PC-9 (cell line): Measurements from ENCODE around the gene ZYG11B. TPM values are rescaled to one million over a fixed set of nuclear protein-coding genes. Genes with fewer than 3 reads are reported as not detected.
"Not testable (repeated sequence)": the region's sequence is repeated elsewhere in the genome, so short reads cannot be mapped to it uniquely, and the experiment has no call there.

Experiments
- BruUV-seq: library from RNA; stranded (reverse); fragments of 400-500 nt; replicated peaks from 2 replicates; lab custom pipeline; 2021; lab: Mats Ljungman, UMichigan
- CTCF ChIA-PET: fragments of 300-600 bp; sonication (Branson Sonifier 250); formaldehyde crosslinking; loops from one replicate; lab custom pipeline; 2022; ENCODE audit warnings: antibody characterized with exemption; lab: Charles Lee
- POLR2A ChIA-PET: fragments of 300-600 bp; sonication (Branson Sonifier 250); formaldehyde crosslinking; loops from one replicate; lab custom pipeline; 2022; ENCODE audit warnings: antibody characterized with exemption; ENCODE audit not compliant: unreplicated experiment; lab: Charles Lee
- DNase-seq, 2 experiments: peaks; one replicate each; pipeline versions ENCODE4 v3.0.0 to v3.0.0-alpha.2; 2015 to 2022; ENCODE audit warnings: mixed read lengths in 1 of 2
- H2AFZ ChIP-seq: fragments of 200-600 bp; sonication (generic); 2 replicates; pipeline ENCODE4 v1.8.1; 2017; ENCODE audit warnings: antibody characterized with exemption
- H3F3A ChIP-seq: fragments of 200-600 bp; sonication (generic); 2 replicates; pipeline ENCODE4 v1.8.1; 2017; ENCODE audit warnings: antibody characterized with exemption, mild to moderate bottlenecking, low read depth; ENCODE audit not compliant: insufficient read depth
- H3K27ac ChIP-seq: fragments of 200-600 bp; sonication (generic); 2 replicates; pipeline ENCODE4 v1.6.1; 2016; ENCODE audit warnings: mixed run types
- H3K27me3 ChIP-seq: fragments of 200-600 bp; sonication (generic); 2 replicates; pipeline ENCODE4 v1.6.1; 2016; ENCODE audit warnings: low read depth, mixed run types; ENCODE audit not compliant: insufficient read depth
- H3K36me3 ChIP-seq: fragments of 200-600 bp; sonication (generic); 2 replicates; pipeline ENCODE4 v1.6.1; 2016; ENCODE audit warnings: low read depth, mixed run types
- H3K4me1 ChIP-seq: fragments of 200-600 bp; sonication (generic); replicated peaks from 2 replicates; pipeline ENCODE4 v1.6.1; 2016; ENCODE audit warnings: mixed run types; ENCODE audit not compliant: insufficient read depth
- H3K4me2 ChIP-seq: fragments of 200-600 bp; sonication (generic); 2 replicates; pipeline ENCODE4 v1.6.1; 2017; ENCODE audit warnings: mixed run types
- H3K4me3 ChIP-seq: fragments of 200-600 bp; sonication (generic); 2 replicates; pipeline ENCODE4 v1.6.1; 2016; ENCODE audit warnings: mixed run types
- H3K79me2 ChIP-seq: fragments of 200-600 bp; sonication (generic); 2 replicates; pipeline ENCODE4 v1.6.1; 2017; ENCODE audit warnings: low read depth, mixed run types
- H3K9me2 ChIP-seq: fragments of 200-600 bp; sonication (generic); 2 replicates; pipeline ENCODE4 v1.8.1; 2017; ENCODE audit warnings: mild to moderate bottlenecking; ENCODE audit not compliant: insufficient read depth
- H3K9me3 ChIP-seq: fragments of 200-600 bp; sonication (generic); 2 replicates; pipeline ENCODE4 v1.8.1; 2016; ENCODE audit warnings: low read depth; ENCODE audit not compliant: insufficient read depth
- H4K20me1 ChIP-seq: fragments of 200-600 bp; sonication (generic); 2 replicates; pipeline ENCODE4 v1.8.1; 2017; ENCODE audit not compliant: insufficient read depth
- EZH2 ChIP-seq: fragments of 200-600 bp; sonication (generic); IDR thresholded peaks from 2 replicates; pipeline ENCODE4 v1.8.0; 2017; ENCODE audit warnings: antibody characterized with exemption, low read depth
- intact Hi-C: fragments of 100-400 bp; cut with micrococcal nuclease; formaldehyde crosslinking; loops from one replicate; pipeline ENCODE4 v1.10.0; 2022; ENCODE audit not compliant: unreplicated experiment
- total RNA-seq: library from RNA; stranded (reverse); gene quantifications from 2 replicates; pipeline ENCODE4 v1.2.3, GENCODE V29; 2021
- TF ChIP-seq, protein P1 (sequence below): fragments of 200-600 bp; sonication (generic); conservative IDR thresholded peaks from 2 replicates; pipeline ENCODE4 v1.6.1; 2017; ENCODE audit warnings: mixed run types, antibody characterized with exemption, mild to moderate bottlenecking, moderate library complexity

Gene ZYG11B
- total RNA-seq, 1 experiment from 2014 or later: 21.4 TPM

- intact Hi-C loops: loop anchor here (1.0 to 10.0 kb wide), 5 partner anchors 134 to 792 kb away; partner anchors contain the start of gene TUT4
- peaks cover 28% of the 10 kb centered on the region; the same call in 1 of the 2 replicates for H3F3A ChIP-seq
- peaks cover 16% of the 10 kb centered on the region for H4K20me1 ChIP-seq
- BruUV-seq: no TSS peak
- POLR2A ChIA-PET: no interaction called here
- H3K4me2 ChIP-seq: no peak overlapping the region
- H2AFZ ChIP-seq: no peak overlapping the region
- no peak overlapping the region for H3K4me3 ChIP-seq
- no peaks in the 10 kb centered on the region for H3K9me3 ChIP-seq
- no peaks in the 10 kb centered on the region for H3K4me1 ChIP-seq
- CTCF ChIA-PET: interaction anchor here (0.5 to 0.7 kb wide), 8 partner anchors 130 to 699 kb away, joined by 3 to 8 read pairs (median 4); partner anchors contain the start of gene TUT4
- H3K27ac ChIP-seq: no peak overlapping the region
- DNase-seq: no peak
- peaks cover 20% of the 10 kb centered on the region for H3K36me3 ChIP-seq
- no peak for TF ChIP-seq EZH2
- TF ChIP-seq, protein P1, sequence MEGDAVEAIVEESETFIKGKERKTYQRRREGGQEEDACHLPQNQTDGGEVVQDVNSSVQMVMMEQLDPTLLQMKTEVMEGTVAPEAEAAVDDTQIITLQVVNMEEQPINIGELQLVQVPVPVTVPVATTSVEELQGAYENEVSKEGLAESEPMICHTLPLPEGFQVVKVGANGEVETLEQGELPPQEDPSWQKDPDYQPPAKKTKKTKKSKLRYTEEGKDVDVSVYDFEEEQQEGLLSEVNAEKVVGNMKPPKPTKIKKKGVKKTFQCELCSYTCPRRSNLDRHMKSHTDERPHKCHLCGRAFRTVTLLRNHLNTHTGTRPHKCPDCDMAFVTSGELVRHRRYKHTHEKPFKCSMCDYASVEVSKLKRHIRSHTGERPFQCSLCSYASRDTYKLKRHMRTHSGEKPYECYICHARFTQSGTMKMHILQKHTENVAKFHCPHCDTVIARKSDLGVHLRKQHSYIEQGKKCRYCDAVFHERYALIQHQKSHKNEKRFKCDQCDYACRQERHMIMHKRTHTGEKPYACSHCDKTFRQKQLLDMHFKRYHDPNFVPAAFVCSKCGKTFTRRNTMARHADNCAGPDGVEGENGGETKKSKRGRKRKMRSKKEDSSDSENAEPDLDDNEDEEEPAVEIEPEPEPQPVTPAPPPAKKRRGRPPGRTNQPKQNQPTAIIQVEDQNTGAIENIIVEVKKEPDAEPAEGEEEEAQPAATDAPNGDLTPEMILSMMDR: no peak
- H3K9me2 ChIP-seq: no peaks in the 10 kb centered on the region
- no peaks in the 10 kb centered on the region for H3K79me2 ChIP-seq
- H3K27me3 ChIP-seq: no peaks in the 10 kb centered on the region
Measured at GRCh38 chr1:52686830-52687229, 39.4 kb upstream of the ZYG11B start.

DNA sequence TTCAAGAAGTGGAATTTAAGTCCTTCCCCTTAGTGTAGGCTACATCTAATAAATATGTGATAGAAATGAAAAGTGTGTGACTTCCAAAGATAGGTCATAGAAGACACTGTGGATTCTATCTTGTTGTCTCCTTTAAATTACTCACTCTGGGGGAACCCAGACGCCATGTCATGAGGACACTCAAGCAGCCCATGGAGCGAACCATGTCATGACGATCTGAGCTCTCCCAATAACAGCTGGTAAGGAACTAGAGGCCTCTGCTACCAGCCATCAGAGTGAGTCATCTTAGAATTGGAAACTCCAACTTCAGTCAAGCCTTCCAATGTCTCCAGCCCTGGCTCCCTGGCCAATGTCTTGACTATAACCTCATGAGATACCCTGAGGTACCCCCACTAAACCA is 34.4 kb upstream of the ZYG11B start:
- ChIA-PET CTCF (interaction anchor here (0.5 kb wide), 1 partner anchor 285 kb away, joined by 3 read pairs; no protein-coding TSS in a partner anchor), POLR2A (no interaction called here)
- DNase-seq: no peak
- no TSS peak for BruUV-seq
- H3K36me3 ChIP-seq: 0 out of 2 replicates have a peak, but pooled peaks cover 25% of the 10 kb centered on the region
- H3F3A ChIP-seq: peaks cover 20% of the 10 kb centered on the region; the same call in 1 of the 2 replicates
- H3K4me2 ChIP-seq: no peak overlapping the region
- no peaks in the 10 kb centered on the region for H3K9me3 ChIP-seq
- H3K27ac ChIP-seq: no peak overlapping the region
- no peak for TF ChIP-seq EZH2
- TF ChIP-seq, protein P1: no peak
- 0 out of 2 replicates have a peak, but pooled peaks cover 4% of the 10 kb centered on the region for H3K4me1 ChIP-seq
- no peaks in the 10 kb centered on the region for H3K9me2 ChIP-seq
- no peak overlapping the region for H3K4me3 ChIP-seq
- H3K27me3 ChIP-seq: no peaks in the 10 kb centered on the region
- H4K20me1 ChIP-seq: peaks cover 20% of the 10 kb centered on the region
- intact Hi-C loops: no loop called here
- H2AFZ ChIP-seq: no peak overlapping the region
- peaks cover 35% of the 10 kb centered on the region for H3K79me2 ChIP-seq

- no peak for TF ChIP-seq EZH2
- TF ChIP-seq, protein P1: no peak
- H3K4me3 ChIP-seq: no peak overlapping the region
- POLR2A ChIA-PET: no interaction called here
- BruUV-seq: no TSS peak
- 0 out of 2 replicates have a peak, but pooled peaks cover 25% of the 10 kb centered on the region for H3K36me3 ChIP-seq
- CTCF ChIA-PET: interaction anchor here (0.6 to 0.7 kb wide), 2 partner anchors 576 to 1809 kb away, joined by 3 to 13 read pairs; no protein-coding TSS in a partner anchor
- H3K27me3 ChIP-seq: no peaks in the 10 kb centered on the region
- H3K9me2 ChIP-seq: no peaks in the 10 kb centered on the region
- intact Hi-C loops: no loop called here
- H3K27ac ChIP-seq: no peak overlapping the region
- no peaks in the 10 kb centered on the region for H3K9me3 ChIP-seq
- 0 out of 2 replicates have a peak, but pooled peaks cover 4% of the 10 kb centered on the region for H3K4me1 ChIP-seq
- H3K79me2 ChIP-seq: peaks cover 44% of the 10 kb centered on the region
- H3F3A ChIP-seq: peaks cover 12% of the 10 kb centered on the region; the same call in 1 of the 2 replicates
- peaks cover 17% of the 10 kb centered on the region for H4K20me1 ChIP-seq
- DNase-seq: no peak
- H2AFZ ChIP-seq: no peak overlapping the region
- H3K4me2 ChIP-seq: no peak overlapping the region
Measured at GRCh38 chr1:52692697-52693096, 33.6 kb upstream of the ZYG11B start.

GRCh38 chr1:52693351-52693750 is 32.9 kb upstream of the ZYG11B start:
- H3K79me2 ChIP-seq: peaks cover 45% of the 10 kb centered on the region
- H3K4me1 ChIP-seq, H3K4me3 ChIP-seq, BruUV-seq, H3K9me2 ChIP-seq, H3K27ac ChIP-seq, POLR2A ChIA-PET, H3F3A ChIP-seq, DNase-seq, H3K4me2 ChIP-seq, H2AFZ ChIP-seq, intact Hi-C loops, H3K27me3 ChIP-seq, H3K9me3 ChIP-seq: not testable (repeated sequence)
- 0 out of 2 replicates have a peak, but pooled peaks cover 25% of the 10 kb centered on the region for H3K36me3 ChIP-seq
- peaks cover 12% of the 10 kb centered on the region for H4K20me1 ChIP-seq
- CTCF ChIA-PET: interaction anchor here (0.6 to 0.7 kb wide), 3 partner anchors 193 to 1810 kb away, joined by 3 to 13 read pairs (median 4); no protein-coding TSS in a partner anchor
